HepG2 (cell line): Measurements from ENCODE around the gene CHD9. TPM values are rescaled to one million over a fixed set of nuclear protein-coding genes. Genes with fewer than 3 reads are reported as not detected.
A peak's percentile ranks its signal among the peaks of the same experiment; 100 is the strongest.

Source experiments
- ARID5B ChIP-seq: IDR thresholded peaks from 2 replicates; pipeline ENCODE4 v1.4.0; 2020; ENCODE audit warnings: mild to moderate bottlenecking, missing genetic modification reagents
- ARNT2 ChIP-seq: sonication (generic); formaldehyde crosslinking; IDR thresholded peaks from 2 replicates; pipeline ENCODE4 v1.8.0; 2022; ENCODE audit warnings: mild to moderate bottlenecking, low read depth, missing genetic modification reagents, moderate library complexity
- ATM ChIP-seq: fragments of 450-650 bp; IDR thresholded peaks from 2 replicates; pipeline ENCODE4 v1.7.1; 2017; ENCODE audit warnings: mild to moderate bottlenecking, borderline replicate concordance
- NFE2L2 ChIP-seq: fragments of 150-350 bp; IDR thresholded peaks from 2 replicates; pipeline ENCODE4 v1.6.1; 2014; ENCODE audit warnings: low read length
- RFX3 ChIP-seq: IDR thresholded peaks from 2 replicates; pipeline ENCODE4 v1.6.1; 2016; ENCODE audit warnings: missing biosample characterization, missing genetic modification reagents
- RFXAP ChIP-seq: sonication (generic); formaldehyde crosslinking; IDR thresholded peaks from 2 replicates; pipeline ENCODE4 v1.4.0; 2020; ENCODE audit warnings: missing genetic modification reagents, borderline replicate concordance
- ZNF407 ChIP-seq: sonication (generic); formaldehyde crosslinking; IDR thresholded peaks from one replicate; pipeline ENCODE4 v1.5.1; 2020; ENCODE audit warnings: mild to moderate bottlenecking, missing genetic modification reagents; ENCODE audit errors: not compliant biosample characterization
- ZNF83 ChIP-seq: sonication (generic); formaldehyde crosslinking; IDR thresholded peaks from 2 replicates; pipeline ENCODE4 v1.4.0; 2020; ENCODE audit warnings: missing genetic modification reagents, mild to moderate bottlenecking, borderline replicate concordance
- polyA plus RNA-seq, 8 experiments: library from polyadenylated mRNA; depleted of rRNA in 3 of 8; stranded (reverse) in 7 of 8; unstranded in 1 of 8; fragments of >200 nt; fragmentation: Illumina TruSeq in 4 of 8; extraction: Trizol in 4 of 8; gene quantifications; 2 replicates each; pipeline versions ENCODE4 v1.2.1 to v1.2.3, GENCODE V29; 2011 to 2016; ENCODE audit warnings: low read depth in 4 of 8, missing spikeins in 1 of 8, mixed read lengths in 1 of 8; ENCODE audit not compliant: insufficient read depth in 1 of 8
- total RNA-seq, 5 experiments: library from RNA; depleted of rRNA; stranded (reverse); fragments of >200 nt; fragmentation: Illumina TruSeq; extraction: Trizol; gene quantifications; 2 replicates each; pipeline ENCODE4 v1.2.3, GENCODE V29; 2016; ENCODE audit warnings: low read depth in 1 of 5
- TF ChIP-seq, protein P1 (sequence below): sonication (generic); formaldehyde crosslinking; IDR thresholded peaks from 2 replicates; pipeline ENCODE4 v1.8.0; 2022; ENCODE audit warnings: low read depth, missing genetic modification reagents
- TF ChIP-seq, protein P2 (sequence below): sonication (generic); formaldehyde crosslinking; IDR thresholded peaks from 2 replicates; pipeline ENCODE4 v1.4.0; 2020; ENCODE audit warnings: mild to moderate bottlenecking, missing genetic modification reagents
- TF ChIP-seq, protein P3 (sequence below): sonication (generic); formaldehyde crosslinking; IDR thresholded peaks from 2 replicates; pipeline ENCODE4 v1.5.1; 2020; ENCODE audit warnings: mild to moderate bottlenecking, missing genetic modification reagents, moderate library complexity

Gene CHD9
- total and polyA plus RNA-seq, 2 of the 13 experiments (the other 11 are each of a cell fraction or from before 2014, with no cell fraction given), result 23.4 to 27.7 TPM

- TF ChIP-seq, protein P1, sequence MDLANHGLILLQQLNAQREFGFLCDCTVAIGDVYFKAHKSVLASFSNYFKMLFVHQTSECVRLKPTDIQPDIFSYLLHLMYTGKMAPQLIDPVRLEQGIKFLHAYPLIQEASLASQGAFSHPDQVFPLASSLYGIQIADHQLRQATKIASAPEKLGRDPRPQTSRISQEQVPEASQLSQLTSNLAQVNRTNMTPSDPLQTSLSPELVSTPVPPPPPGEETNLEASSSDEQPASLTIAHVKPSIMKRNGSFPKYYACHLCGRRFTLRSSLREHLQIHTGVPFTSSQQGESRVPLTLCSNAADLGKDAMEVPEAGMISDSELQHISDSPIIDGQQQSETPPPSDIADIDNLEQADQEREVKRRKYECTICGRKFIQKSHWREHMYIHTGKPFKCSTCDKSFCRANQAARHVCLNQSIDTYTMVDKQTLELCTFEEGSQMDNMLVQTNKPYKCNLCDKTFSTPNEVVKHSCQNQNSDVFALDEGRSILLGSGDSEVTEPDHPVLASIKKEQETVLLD, result no peak
- TF ChIP-seq, protein P2, sequence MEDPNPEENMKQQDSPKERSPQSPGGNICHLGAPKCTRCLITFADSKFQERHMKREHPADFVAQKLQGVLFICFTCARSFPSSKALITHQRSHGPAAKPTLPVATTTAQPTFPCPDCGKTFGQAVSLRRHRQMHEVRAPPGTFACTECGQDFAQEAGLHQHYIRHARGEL, result peak; percentile 85; the same call in 1 of the 2 replicates
- TF ChIP-seq ARNT2 (CRISPR knock-in tag) (peak; percentile 90), ATM (no peak), ZNF83 (CRISPR knock-in tag) (0 out of 2 replicates have a peak, but pooled peaks have one; percentile 58), ZNF407 (CRISPR knock-in tag) (no peak), RFXAP (no peak), NFE2L2 (no peak), RFX3 (CRISPR knock-in tag) (no peak), ARID5B (CRISPR knock-in tag) (no peak)
- TF ChIP-seq, protein P3, sequence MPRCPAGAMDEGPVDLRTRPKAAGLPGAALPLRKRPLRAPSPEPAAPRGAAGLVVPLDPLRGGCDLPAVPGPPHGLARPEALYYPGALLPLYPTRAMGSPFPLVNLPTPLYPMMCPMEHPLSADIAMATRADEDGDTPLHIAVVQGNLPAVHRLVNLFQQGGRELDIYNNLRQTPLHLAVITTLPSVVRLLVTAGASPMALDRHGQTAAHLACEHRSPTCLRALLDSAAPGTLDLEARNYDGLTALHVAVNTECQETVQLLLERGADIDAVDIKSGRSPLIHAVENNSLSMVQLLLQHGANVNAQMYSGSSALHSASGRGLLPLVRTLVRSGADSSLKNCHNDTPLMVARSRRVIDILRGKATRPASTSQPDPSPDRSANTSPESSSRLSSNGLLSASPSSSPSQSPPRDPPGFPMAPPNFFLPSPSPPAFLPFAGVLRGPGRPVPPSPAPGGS (CRISPR knock-in tag), result no peak
These were observed 76.7 kb downstream of the CHD9 start (continued) for GRCh38 chr16:53131363-53132071.
